ENCODE measurements around the gene RAD51AP2.
"Not testable (repeated sequence)": the region's sequence is repeated elsewhere in the genome, so short reads cannot be mapped to it uniquely, and the experiment has no call there.

RAD51AP2 gene

DNA sequence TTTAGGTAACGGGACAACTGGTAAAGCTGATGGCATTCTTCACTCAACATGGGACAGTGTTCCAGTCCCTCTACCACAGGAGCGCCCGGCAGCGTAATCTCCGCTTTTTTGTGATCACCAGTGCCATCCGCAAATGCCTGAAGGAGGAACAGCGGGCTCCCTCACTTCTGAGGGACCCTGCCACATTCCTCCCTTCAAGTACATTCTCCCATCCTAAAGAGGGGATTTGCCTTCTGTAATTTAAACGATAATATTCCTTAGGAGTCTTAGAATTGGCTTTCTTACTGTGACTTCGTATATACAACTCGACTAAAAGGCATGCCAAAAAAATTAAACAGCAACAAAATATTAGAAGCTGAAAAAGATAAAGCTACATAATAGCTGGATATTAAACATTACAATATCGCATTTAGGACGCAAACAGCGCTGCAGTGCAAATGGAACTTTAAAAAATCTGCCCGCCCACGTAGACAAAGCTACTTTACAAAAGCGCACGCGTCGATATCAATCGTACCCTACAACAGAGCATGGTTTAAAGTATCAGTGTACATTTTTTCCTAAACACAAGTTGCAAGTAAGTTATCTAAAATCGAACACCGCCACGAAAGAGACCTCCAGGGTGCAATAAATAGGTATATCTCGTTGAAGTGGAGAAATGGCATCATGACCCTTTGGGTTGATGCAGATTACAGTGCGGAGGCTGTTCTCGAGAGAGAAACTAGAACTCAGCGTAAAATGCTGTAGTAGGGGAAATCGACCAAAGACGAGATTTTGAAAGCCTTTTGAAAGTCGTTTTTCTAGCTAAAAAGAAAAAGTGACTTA lies 20.0 kb upstream of the RAD51AP2 start:
- DNase-seq (ENCODE audit: low spot score): no peak

DNA sequence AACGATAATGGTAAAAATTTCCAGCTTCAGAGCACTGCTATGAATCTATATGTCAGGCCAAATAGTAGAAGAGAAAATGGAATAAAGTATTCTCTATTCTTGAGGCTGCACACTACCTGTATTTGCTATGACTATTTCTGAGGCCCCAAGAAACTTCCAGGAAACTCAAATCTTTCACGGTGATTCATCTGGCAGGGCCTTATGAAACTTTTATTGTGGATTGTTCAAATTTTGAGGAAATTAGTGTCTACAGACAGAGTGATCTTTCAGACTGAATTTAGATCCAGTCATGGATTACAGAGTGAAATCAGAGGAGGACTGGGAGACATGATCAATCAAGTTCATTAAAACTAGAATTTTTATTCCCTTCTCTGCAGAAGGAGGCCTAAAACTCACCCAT lies 18.2 kb upstream of the RAD51AP2 start:
- no peak for DNase-seq (ENCODE audit: low spot score)

DNA sequence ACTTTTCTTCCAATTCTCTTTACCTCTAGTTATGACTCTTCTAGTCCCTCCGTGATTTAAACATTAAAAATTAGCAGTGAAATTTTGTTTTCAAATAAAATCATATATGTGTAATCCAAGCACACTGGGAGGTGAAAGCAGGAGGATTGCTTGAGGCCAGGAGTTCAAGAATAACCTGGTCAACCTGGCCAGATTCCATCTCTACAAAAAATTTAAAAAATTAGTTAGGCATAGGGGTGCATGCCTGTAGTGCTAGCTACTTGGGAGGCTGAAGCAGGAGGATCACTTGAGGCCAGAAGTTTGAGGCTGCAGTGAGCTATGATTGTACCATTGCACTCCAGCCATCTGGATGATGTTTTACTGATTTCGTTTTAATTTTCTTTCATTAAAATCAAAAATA lies 15.3 kb upstream of the RAD51AP2 start:
- no peak for DNase-seq (ENCODE audit: low spot score)

DNA sequence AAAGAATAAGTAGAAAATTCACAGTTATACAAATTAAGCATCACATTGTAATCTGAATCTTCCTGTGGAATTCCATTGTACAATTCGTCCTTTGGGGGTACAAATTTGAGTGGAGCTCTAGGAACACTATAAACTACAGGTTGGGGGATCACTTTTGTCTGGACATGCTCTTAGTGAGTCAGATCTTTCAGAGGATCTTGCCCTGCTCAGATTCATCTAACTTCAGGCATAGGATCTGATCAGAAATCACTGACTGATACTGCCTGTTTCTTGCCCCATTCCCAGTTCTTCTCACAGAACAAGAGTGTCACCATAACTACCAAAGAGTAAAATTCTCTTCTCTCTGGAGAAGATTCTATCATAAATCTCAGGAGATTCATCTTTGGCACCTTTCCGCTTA lies 11.5 kb upstream of the RAD51AP2 start:
- DNase-seq (ENCODE audit: low spot score): no peak

DNA sequence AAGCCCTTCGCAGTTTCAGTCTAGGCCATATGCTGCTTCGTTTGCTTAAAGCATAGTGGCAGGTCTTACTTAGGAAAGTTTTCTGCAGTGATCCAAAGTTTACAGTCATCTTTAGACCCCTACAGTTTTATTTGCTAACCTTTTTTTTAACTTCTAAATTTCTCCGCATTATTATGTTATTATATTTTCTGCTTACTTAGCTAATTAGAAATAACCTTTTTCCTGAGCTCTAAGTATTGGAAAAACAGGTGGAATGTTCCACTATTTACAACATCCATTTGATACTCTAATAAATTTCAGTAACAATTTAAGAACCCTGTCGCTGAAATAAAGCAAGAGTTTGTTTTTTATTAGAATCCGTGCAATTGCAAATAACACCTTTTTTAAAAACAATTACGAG lies 4.1 kb upstream of the RAD51AP2 start:
- DNase-seq (ENCODE audit: low spot score): no peak

DNA sequence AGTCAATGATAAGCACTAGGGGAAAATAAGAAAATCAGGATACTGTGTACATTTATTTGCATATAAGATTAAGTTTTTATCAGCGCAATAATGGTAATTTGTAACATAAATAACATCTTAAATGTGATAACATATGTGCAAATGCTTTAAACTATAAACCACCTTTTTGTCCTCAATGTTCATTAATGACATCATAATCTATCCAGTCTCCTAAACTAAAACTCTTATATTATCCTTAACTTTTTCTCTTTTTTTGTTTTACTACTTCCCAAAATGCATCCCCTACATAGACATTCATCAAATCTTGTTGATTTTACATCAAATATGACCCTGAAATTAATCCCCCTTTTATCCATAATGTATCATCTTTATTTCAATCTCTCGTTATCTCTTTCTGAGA lies 3.4 kb upstream of the RAD51AP2 start:
- no peak for DNase-seq (ENCODE audit: low spot score)

DNA sequence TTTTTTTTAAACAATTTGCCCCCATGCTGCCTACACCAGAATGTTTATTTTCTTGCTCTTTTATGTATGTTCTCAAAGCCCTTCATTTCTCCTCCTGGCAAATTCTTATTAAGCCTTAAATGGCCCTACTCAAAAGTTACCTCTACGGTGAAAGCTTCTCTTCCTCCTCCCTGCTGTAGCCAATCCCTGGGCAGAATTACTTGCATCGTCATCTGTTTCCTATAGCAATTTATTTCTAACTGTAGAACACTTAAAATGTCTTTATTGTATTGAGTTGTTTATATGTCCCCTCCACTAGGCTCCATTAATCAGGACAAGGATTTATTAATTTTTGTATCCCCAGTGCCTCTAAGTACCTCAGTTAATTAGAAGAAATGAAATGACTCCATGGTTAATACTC lies 2.5 kb upstream of the RAD51AP2 start:
- DNase-seq (ENCODE audit: low spot score): no peak

DNA sequence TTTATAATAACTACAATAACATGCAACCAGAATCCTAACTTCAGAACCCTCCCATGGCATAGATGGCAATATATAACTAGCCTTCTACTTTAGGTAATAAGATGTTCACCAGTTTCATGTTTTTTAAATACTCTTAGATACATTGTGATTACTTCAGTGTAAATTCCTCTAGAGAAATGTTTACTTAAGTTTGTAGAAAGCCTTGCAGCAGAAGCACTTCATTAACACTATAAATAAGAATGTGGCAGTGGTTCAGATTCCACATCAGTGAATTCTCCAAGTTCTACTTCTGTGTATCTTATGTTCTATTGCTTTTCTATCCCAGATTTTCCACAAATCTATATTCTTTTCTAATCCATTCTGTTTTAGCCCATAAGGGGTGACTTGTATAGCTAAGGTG lies 1.2 kb upstream of the RAD51AP2 start:
- no peak for DNase-seq (ENCODE audit: low spot score)

DNA sequence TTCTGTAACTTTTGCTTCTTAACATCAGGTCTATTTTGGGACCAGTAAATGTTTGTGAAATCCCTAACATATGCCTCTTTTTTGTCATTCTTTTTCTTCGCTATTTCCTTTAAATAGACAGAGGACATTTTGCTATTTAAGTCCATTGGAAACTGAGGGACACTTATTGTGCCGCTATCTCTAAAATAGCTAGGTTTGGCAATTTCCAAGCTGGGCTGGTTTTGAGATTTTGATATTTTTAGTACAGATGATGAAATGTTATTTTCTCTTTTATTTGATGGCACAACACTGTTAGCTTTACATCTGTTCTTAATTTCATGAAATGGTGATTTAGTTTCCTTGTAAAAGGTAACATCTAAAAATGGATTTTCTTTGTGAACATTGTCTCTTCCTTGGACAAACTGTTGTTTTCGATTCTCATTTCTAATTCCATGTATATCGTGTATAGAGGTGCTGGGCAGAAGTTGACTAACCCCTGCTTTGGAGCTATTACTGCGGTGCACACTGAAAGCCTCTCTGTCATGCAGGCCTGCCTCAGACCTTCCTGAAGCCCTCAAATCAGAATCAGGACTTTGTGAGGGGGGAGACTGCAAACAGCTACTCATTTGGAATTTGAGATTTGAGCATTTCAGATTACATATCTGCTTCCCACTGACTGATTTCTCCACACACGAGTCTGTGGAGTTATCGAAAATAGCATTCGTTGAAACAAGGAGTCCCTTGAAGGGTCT lies 594 bp downstream of the RAD51AP2 start:
- DNase-seq (ENCODE audit: low spot score): no peak

DNA sequence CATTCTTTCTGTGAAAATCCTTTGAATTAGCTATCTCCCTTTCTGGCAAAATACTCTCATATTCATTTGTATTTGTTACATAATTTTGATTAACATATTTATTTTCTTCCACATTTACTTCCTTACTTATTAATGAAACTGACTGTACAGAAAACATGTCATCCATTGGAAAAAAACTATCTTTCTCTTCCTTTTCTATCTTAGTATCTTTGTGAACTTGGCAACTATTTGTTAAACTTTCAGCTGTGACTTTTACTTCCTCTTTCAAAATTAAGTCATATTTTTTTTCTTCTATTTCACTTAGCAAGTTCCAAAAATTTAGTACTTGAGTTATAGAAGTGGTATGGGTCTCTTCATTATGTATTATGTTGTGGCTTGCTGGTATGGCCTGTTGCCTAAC lies 2.6 kb downstream of the RAD51AP2 start:
- no peak for DNase-seq (ENCODE audit: low spot score)

DNA sequence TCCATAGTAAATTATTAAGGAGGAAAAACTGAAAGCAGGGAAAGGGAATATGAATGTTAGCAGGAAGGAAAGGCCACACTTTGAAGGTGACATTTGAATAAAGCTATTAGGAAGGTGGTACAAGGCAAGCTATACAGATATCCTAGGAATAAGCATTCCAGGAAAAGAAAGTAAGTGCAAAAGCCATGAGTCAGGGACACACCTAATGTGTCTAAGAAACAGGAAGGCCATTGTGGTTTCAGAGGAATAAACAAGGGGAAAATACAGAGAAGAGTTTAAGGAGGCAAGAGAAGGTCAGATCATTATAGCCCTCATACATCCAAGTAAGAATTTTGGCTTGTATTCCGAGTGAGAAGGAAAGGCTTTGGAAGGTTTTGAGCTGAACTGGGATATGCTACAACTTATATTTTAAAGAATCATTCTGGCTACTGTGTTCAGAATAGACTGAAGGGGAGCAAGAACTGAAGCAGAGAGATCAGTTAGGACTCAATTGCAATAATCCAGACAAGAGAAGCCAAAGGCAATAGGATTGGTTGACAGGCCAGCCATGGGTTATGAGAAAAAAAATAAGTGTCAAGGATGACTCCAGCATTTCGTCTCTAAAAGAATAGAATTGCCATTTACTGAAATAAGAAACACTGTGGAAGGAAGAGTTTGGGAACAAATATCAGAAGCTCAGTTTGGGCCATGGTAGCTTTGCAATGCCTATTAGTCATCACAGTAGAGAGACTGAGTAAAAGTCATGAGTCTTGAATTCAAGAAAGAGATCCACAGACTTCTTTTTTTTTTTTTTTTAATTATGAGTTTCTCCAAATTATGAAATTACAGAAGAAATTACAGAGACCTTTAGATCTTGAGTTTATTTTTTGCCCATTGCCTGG lies 11.3 kb downstream of the RAD51AP2 start:
- no peak for DNase-seq (ENCODE audit: low spot score)

DNA sequence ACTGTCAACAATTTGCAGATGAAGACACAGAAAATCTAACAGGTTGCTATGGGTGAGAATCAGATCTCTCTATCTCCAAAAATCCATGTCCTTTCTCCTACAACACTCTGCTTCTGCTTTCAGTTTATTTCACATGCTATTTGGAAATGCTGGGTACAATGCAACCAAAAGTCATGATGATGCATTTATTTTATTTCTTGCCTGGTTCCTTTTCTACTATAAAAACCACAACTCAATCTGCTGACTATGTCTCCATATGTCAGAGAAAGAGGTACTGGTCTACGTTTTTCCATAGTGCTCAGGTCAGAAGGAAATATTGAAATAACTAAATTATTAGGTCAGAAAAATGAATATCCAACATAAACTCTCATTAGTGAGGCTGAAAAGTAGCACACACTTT lies 20.5 kb downstream of the RAD51AP2 start:
- DNase-seq (ENCODE audit: low spot score): no peak

DNA sequence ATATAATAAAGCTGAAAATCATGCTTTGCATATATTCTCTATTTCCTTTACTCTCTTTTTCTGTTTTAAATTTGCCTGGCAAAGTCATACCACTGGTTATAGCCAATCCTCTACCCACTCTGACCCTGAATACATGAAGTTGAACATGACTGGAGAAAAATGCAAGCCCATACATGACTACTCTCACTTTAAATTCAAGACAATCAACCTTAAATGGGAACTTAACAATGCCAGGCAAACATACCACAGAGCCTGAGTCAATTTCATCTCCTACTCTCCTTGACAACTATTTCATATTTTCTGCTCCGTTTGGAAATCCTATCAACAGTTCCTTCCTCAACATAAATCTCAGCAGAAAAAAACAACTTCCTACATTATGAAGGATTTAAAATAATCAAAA lies 22.6 kb downstream of the RAD51AP2 start:
- no peak for DNase-seq (ENCODE audit: low spot score)

DNA sequence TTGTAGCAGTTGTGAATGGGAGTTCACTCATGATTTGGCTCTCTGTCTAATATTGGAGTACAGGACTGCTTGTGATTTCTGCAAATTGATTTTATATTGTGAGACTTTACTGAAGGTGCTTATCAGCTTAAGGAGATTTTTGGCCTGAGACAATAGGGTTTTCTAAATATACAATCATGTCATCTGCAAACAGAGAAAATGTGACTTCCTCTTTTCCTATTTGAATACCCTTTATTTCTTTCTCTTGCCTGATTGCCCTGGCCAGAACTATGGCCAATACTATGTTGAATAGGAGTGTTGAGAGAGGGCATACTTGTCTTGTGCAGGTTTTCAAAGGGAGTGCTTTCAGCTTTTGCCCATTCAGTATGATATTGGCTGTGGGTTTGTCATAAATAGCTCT lies 28.1 kb downstream of the RAD51AP2 start:
- DNase-seq (ENCODE audit: low spot score): not testable (repeated sequence)

DNA sequence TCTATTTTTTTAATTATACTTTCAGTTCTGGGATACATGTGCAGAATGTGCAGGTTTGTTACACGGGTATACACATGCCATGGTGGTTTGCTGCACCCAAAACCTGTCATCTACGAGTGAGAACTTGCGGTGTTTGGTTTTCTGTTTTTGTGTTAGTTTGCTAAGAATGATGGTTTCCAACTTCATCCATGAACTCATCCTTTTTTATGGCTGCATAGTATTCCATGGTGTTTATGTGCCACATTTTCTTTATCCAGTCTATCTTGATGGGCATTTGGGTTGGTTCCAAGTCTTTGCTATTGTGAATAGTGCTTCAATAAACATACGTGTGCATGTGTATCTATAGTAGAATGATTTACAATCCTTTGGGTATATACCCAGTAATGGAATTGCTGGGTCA lies 29.6 kb downstream of the RAD51AP2 start:
- not testable (repeated sequence) for DNase-seq (ENCODE audit: low spot score)

DNA sequence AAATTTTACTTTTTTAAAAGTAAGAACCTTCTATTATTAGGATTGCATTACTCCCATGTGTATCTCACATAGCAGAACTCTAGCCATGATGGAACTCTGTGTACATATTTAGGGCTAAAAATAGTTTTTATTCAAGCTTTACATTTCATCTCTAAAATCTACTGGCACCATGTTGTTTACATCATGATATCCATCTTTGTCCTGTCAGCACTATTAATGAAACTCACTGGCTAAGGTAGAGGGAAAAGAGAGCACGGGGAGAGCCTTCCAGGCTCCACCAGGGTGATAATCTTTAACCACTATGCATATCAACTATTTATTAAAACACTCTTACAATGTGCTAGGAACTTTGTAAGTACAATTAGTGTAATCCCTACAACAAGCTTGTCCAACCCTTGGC lies 34.7 kb downstream of the RAD51AP2 start:
- no peak for DNase-seq (ENCODE audit: low spot score)

DNA sequence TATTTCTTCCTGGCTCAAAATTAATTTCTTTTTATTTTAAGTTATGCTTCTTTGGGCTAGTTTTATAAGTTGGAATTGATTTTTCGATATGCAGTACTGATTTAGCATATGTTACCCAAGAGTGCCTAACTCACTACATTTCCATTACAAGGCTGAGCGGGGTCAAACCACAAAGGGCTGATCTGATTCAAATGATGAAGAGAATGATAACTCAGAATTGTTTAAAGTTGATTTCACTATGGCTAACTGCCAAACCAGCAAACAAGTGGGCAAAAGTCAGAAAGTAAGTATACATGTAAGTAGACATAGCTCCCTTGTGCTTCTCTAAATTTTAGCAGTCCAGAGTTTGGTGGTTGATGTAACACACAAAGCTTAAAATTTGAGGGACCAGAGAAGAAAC lies 35.6 kb downstream of the RAD51AP2 start:
- no peak for DNase-seq (ENCODE audit: low spot score)

DNA sequence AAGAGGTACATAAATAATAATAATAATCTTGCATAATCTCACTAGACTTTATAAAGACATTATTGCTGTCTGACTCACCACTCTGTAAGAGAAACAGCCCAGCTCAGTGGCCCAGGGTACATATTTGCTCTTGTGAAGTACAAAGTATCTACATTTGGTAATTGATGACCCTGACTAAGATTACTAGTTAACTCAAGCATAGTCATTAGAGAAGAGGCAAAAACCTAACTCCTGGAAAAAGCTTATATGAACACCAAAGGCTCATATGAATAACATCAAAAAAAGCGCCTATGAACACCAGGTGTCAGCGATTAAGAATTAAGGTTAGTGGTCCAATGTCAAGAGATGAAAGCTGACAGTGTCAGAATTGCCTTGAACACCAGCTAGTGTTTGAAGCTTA lies 38.4 kb downstream of the RAD51AP2 start:
- no peak for DNase-seq (ENCODE audit: low spot score)

DNA sequence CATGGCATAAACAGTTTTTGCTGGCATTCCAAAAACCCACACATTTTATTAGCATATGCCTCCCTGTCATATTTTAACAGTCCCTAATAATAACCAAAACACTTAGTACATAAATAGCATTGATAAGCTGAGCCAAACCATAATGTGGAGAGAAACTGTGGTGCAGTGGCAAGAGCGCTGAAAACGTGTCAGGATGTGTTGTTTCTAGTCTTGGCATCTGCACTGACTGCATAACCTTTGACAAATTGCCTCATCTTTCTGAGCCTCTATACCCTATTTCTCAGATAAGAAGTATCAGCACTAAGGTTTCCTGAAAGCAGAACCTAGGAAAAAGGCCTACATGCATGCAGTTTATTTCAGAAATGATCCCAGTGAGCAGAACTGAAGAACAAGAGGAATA lies 41.4 kb downstream of the RAD51AP2 start:
- no peak for DNase-seq (ENCODE audit: low spot score)

DNA sequence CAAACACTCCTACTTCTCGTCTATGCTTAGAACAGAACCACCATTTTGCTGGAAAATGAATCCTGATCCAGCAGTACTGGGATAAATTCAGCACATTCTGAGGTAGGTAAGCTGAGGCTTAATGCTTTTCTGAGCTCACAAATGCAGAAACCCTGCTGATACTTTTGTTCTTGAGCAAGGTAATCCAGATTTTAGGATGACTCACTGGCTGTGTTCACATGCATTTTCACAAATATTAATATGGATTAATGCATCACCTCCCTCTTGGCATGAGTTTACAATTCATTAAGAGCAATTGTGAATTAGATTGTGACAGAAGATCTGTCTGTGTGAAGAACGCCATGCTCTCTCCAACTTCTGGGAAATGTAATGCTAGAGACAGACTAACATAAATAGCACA lies 42.2 kb downstream of the RAD51AP2 start:
- DNase-seq (ENCODE audit: low spot score): no peak

DNA sequence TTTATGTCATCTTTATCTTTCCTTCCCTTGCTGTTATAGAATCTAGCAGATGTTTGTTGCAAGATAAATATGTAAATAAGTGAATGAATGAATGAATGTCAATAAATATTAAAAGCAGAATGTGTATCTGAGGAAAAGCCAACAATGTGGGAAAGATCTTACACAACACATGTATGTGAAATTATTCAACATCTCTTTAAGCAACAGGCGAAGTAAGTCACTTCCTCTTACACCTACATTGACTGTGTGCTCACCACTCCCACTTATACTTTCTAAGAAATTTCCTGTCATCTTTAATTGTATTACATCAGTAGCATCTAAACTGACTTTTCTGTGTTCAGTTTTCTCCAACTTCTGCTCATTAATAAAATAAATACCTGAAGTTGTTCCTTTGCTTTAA lies 43.0 kb downstream of the RAD51AP2 start:
- no peak for DNase-seq (ENCODE audit: low spot score)

DNA sequence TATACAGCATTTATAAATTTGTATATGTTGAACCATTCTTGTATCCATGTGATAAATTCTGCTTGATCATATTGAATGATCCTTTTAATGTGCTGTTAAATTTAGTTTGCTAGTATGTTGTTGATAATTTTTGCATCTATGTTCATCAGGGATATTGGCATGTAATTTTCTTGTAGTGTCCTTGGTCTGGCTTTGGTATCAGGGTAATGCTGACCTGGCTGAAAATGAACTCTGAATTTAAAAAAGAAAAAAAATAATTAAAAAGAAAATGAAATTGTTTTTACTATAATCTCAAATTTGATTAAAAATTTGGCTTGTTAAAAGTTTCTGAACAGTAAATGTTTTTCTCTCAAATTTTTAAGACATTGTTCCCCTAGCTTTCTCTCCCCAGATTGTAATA lies 46.3 kb downstream of the RAD51AP2 start:
- no peak for DNase-seq (ENCODE audit: low spot score)
